GOT3 (cell line): ENCODE measurements around the gene C1RL.
"Not testable (repeated sequence)": the region's sequence is repeated elsewhere in the genome, so short reads cannot be mapped to it uniquely, and the experiment has no call there.

Experiments
- DNase-seq: peaks from one replicate; lab custom pipeline; 2025; ENCODE audit warnings: mixed read lengths; lab: John Stamatoyannopoulos, UW

C1RL gene

DNA sequence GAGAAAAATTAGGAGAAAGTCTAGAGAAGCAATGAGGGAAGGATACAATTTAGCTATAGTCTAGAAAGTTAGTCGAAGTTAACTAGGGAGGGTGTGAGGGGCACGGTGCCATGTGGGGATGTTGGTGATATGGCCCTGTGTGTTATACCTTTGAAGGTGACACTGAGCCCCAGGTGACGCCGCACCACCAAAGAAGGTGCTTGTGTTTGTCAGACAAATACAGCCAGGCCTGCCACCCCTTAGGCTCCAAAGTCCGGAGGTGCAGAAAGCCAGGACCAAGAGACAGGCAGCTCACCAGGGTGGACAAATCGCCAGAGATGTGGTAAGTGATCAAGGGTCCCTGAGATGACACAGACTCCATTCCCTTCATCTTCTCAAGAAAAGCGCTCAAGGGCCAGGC, 47.4 kb downstream of the C1RL start:
- no peak for DNase-seq

DNA sequence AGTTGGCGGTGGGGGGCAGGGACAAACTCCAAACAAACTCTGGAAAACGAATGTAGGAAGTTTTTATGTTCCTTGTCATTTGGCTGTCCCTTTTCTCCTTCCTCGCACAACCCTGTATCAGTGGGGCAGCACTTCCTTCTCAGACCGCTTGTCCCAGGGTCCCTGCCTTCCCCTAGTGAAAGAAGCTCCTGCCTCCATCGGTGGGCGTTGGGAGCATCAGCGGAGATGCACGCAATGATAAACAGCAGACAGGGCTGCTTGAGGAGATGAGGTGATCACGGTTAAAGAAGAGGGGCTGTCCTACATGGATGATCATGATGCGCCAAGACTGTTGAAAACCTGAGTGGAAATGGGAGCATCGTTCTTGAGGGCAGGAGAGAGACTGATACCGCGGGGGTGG, 47.9 kb downstream of the C1RL start:
- no peak for DNase-seq

DNA sequence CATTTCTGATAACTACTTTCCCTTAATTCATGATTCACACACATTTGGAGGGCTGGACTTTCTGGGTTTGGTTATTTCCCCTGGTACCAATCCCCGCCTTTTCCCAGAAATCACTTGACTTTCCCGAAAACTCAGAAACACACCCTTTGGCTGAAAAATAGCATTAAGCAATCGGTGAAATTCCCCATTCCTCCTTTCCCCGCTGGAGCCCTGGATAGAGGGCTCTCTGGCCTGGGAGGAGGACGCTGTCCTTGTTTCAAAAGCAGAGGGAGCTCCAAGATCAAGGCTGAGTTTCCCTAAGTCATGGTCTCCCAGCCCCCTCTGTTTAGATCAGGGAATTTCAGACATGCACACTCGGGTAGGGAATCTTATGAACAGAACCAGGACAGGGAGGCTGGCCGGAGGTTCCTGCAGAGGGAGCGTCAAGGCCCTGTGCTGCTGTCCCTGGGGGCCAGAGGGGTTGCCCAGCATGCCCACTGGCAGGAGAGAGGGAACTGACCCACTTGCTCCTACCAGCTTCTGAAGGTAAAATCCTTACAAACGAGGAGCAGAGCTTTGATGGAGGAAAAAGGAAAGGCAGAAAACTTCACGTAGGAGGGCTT, 48.6 kb downstream of the C1RL start, which contains the start of gene C1S:
Gene C1S, plus strand, starts transcription at position 366 of the 602 bp plus-strand sequence. CDS start 1,195 bp downstream, outside the sequence.
- DNase-seq, result peak; percentile 67

DNA sequence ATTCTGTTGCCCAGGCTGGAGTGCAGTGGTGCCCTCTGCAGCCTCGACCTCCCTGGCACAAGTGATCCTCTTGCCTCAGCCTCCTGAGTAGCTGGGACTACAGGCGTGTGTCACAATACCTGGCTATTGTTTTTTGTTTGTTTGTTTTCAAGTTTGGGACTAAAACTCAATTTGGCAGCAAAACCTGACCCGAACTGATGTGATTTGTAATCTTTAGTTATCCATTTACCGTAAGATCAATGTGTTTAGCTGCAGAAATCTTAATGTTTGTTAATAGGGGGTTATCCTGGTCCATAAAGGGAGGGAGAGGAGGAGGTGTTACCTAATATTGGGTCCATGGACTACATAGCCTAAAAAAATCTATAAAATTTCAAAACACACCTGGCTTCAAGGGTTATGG, 49.2 kb downstream of the C1RL start:
- DNase-seq, result no peak

DNA sequence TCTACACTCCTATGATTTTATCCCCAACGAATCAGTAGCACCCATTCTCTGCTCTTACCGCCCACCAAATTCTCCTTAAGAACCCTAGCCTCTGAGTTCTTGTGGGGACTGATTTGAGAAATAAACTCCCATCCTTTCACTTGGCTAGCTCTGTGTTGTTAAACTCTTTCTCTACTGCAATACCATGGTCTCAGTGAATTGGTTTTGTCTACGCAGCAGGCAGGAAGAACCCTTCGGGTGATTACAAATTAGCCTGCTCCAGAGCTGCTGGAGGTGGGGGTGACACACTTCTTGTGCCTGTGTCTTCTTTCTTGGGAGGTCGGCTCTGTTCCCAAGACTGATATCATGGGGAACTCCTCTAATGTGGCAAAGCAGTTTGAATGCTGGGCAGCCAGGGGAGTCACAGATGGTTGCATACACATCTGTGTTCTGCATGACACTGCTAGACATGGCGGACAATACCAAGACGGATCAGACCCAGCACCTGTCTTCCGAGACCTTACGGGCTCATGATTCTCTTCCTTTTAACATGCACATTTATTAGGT, 50.1 kb downstream of the C1RL start:
- DNase-seq, result no peak

DNA sequence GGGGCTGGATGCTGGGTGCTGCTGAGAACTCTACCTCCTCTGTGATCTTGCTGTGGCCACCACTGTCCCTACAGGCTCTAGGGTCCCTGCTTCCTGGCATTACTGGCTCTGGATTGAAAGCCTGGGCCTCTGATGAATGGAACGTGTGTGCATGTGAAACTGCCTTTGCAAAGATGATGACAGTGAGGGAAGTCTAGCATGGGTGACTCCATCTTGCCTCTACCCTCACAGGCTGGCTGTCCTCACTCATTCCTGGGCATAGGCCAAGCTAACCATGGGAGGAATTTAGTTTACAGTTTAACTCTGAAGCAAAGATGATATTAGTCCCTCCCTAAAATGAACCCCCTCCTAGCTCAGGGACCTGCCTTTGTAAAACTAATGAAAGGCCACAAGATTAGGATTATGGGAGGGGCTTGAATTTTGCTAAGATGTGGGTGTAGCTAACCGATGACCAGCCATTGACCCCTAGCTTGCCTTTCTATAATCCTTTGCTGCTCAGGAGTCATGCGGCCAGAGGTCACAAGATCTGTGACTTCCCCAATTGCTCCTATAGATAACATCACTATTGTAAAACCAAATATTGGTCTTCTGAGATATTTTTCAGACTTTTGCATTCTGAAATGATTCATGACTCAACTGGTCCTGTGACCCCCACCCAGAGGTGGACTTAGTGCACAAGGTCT, 50.7 kb downstream of the C1RL start:
- DNase-seq, result no peak

DNA sequence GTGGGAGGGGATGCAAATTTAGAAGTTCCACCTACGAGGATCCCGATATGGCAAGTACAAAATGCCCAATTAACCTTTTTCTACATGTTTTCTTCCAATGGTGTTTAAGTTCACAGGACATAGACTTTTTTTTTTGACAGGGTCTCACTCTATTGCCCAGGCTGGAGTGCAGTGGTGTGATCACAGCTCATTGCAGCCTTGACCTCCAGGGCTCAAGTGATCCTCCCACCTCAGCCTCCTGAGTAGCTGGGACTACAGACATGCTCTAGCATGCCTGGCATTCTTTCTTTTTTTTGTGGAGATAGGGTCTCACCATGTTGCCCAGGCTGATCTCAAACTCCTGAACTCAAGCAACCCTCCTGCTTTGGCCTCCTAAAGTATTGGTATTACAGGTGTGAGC, 53.3 kb downstream of the C1RL start:
- not testable (repeated sequence) for DNase-seq

DNA sequence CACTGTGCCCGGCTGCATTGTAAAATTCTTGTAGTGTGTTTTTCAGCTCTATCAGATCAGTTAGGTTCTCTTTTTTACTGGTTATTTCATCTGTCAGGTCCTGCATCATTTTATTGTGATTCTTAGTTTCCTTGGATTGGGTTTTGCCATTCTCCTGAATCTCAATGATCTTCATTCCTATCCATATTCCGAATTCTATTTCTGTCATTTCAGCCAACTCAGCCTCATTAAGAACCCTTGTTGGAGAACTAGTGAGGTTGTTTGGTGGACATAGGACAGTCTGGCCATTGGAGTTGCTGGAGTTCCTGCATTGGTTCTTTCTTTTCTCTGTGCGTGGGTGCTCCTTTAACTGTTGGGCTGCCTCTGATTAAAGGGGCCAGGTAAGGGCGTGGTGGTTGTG, 54.1 kb downstream of the C1RL start:
- no peak for DNase-seq

DNA sequence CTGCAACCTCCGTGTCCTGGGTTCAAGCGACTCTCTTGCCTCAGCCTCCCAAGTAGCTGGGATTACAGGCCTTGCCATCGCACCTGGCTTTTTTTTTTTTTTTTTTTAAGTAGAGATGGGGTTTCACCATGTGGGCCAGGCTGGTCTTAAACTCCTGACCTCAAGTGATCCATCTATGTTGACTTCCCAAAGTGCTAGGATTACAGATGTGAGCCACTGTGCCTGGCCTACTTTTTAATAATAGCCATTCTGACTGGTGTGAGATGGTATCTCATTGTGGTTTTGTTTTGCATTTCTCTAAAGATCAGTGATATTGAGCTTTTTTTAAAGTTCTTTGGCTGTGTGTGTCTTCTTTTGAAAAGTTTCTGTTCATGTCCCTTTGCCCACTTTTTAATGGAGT, 59.0 kb downstream of the C1RL start:
- not testable (repeated sequence) for DNase-seq

DNA sequence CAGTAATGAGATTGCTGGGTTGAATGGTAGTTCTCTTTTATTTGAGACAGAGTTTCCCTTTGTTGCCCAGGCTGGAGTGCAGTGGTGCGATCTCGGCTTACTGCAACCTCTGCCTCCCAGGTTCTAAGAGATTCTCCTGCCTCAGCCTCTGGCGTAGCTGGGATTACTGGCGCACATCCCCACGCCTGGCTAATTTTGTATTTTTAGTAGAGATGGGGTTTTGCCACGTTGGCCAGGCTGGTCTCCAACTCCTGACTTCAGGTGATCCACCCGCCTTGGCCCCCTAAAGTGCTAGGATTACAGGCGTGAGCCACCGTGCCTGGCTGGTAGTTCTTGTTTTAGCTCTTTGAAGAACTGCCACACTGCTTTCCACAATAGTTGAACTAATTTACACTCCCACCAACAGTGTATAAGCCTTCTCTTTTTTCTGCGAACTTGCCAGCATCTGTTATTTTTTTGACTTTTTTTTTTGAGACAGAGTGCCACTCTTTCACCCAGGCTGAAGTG, 59.5 kb downstream of the C1RL start:
- not testable (repeated sequence) for DNase-seq

DNA sequence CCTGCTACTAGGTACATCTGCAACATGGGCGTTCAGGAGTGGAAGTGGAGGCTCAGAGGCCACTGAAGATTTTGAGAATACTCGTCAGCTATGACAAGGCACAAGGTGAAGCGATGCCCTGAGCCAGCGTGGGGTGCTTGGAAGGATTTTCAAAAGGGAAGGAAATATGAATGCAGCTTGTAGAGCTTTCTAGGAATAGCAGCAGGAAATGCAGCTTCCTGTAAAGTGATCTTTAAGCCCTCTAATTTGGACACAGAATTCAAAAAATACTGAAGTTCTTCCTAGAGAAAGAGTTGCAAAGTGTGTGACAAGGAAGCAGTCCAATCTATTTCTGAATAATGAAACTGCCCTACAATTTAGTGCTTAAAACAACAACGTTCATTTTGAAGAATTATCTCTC, 61.7 kb downstream of the C1RL start:
- no peak for DNase-seq

DNA sequence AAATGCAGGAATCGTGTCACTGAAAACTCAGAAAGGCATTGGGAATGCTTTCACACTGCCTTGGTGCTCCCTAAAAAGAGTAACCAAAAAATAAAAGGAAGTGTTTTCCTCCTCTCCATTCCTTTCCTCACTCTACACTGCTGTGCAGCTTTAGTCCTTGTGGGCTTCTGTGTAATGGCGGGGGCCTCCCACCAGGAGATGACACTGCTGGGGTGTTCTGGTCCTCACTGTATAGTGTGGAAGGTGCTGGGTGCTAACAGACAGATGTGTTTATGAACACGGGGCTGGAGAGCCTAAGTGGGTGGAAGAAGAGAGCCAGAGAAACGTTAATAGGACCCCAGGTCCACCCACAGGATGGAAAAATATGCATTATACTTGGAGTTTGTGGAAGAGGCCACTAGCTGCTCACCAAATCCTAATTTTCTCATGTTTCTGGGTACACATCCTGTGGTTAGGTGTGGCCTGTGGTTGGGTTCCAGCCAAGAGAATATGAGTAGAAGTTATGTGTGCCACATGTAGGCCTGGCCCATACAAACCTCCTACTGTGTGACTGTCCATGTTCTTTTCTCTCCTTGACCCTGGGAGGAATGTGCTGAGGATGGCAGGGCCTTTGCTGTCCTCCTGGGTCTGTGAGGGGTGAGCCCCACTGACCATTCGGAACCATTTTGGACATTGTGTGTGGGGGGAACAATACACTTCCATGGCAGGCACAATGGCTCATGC, 62.5 kb downstream of the C1RL start:
- no peak for DNase-seq

DNA sequence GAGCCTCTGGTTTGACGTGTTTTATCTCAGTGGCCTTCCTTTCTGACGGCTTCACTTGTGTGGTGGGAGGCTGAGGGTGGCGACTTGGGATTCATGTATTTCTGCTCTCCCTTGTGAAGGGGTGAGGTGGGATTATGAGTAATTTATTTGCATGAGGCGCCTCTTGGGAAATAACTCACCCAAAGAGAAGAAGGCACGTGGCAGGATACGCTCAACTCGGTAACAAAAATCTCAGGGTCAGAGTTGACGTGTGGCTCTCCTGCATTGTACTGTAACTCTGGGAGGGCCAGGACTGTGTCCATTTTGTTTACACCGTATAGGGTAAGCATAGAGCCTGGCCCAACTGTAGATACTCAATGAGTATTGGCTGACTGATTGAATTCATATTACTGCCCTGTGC, 63.1 kb downstream of the C1RL start:
- no peak for DNase-seq
